GM13977 (cell line): ENCODE measurements around the gene ZFAND3.

Experiments used
- DNase-seq: peaks from one replicate; pipeline ENCODE4 v3.0.0; 2012; ENCODE audit warnings: low spot score
- in situ Hi-C: fragments of 300-500 bp; cut with MboI; formaldehyde crosslinking; loops from one replicate; pipeline ENCODE4 v1.12.0; 2022; ENCODE audit warnings: low sequenced_read_pairs, low pct_unique_long_range_greater_than_20kb, mixed read lengths, inconsistent platforms; ENCODE audit not compliant: unreplicated experiment
- TF ChIP-seq, protein P1 (sequence below): IDR thresholded peaks from 2 replicates; pipeline ENCODE4 v1.5.1; 2012; ENCODE audit warnings: mild to moderate bottlenecking, control low read depth; ENCODE audit not compliant: insufficient read depth; ENCODE audit errors: extremely low read depth, missing control alignments

Gene ZFAND3

DNA sequence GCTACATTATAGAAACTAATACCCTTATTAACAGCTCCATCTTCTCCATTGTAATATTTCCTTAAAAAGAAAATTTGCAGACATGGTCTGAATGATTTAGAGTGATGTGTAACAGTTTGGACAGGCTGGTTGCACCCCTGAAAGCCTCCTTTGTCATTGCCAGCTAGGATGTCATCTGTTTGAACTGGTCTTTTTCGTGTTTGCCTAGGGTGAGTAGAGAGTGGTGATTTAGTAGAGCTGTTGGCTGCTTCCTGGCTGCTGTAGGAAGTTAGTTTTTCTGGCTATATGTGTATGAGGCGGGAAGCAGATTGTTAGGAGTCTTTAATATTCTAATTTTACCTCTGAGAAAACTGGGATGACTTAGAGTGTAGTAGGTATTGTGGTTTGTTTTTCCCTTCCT is 101.1 kb downstream of the ZFAND3 start:
- TF ChIP-seq, protein P1, sequence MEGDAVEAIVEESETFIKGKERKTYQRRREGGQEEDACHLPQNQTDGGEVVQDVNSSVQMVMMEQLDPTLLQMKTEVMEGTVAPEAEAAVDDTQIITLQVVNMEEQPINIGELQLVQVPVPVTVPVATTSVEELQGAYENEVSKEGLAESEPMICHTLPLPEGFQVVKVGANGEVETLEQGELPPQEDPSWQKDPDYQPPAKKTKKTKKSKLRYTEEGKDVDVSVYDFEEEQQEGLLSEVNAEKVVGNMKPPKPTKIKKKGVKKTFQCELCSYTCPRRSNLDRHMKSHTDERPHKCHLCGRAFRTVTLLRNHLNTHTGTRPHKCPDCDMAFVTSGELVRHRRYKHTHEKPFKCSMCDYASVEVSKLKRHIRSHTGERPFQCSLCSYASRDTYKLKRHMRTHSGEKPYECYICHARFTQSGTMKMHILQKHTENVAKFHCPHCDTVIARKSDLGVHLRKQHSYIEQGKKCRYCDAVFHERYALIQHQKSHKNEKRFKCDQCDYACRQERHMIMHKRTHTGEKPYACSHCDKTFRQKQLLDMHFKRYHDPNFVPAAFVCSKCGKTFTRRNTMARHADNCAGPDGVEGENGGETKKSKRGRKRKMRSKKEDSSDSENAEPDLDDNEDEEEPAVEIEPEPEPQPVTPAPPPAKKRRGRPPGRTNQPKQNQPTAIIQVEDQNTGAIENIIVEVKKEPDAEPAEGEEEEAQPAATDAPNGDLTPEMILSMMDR = no peak
- no peak for DNase-seq
- in situ Hi-C loops = no loop called here

DNA sequence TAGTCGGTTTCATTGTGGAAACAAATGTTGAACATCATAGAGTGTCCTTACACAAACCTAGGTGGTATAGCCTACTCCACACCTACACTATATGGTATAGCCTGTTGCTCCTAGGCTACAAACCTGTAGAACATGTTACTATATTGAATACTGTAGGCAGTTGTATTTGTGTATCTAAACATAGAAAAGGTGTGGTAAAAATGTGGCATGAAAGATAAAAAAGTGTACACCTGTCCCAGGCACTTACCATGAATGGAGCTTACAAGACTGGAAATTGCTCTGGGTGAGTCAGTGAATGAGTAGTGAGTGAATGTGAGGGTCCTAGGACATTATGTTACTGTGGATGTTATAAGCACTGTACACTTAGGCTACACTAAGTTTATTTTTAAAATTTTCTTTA is 103.0 kb downstream of the ZFAND3 start:
- TF ChIP-seq, protein P1 = no peak
- in situ Hi-C loops = no loop called here
- no peak for DNase-seq

DNA sequence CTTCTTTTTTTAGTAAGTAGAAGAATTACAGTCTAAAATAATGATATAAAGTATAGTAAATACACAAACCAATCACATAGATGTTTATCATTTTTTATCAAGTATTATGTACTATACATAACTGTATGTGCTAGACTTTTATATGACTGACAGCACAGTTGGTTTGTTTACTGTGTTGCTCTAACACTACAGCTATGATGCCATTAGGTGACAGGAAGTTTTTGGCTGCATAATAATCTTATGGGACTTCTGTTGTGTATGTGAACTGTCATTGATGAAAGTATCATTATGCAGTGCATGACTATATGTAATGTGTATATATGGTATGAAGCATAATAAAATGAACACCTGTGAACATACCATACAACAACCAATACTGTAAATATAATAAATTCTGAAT is 104.0 kb downstream of the ZFAND3 start:
- TF ChIP-seq, protein P1 = no peak
- DNase-seq = no peak
- in situ Hi-C loops = no loop called here

DNA sequence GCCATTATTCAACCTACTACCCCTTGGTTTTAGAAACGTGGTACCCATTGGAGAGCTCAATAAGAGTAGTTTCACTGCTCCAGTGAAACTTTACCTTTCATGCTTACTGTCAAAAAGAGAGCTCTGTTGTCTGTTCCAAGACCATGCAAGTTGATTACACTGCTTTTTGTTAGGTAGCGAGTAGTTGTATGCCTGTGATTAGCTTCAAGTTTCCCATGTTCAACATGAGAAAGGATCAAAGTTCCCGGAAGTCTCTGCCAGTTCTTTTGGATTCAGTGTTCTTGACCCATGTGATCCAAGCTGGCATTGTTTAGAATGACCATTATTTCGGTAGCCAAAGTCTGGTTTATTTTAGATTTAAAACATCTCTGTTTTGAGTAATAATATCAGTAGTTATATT is 107.1 kb downstream of the ZFAND3 start:
- in situ Hi-C loops = no loop called here
- no peak for DNase-seq
- TF ChIP-seq, protein P1 = no peak

DNA sequence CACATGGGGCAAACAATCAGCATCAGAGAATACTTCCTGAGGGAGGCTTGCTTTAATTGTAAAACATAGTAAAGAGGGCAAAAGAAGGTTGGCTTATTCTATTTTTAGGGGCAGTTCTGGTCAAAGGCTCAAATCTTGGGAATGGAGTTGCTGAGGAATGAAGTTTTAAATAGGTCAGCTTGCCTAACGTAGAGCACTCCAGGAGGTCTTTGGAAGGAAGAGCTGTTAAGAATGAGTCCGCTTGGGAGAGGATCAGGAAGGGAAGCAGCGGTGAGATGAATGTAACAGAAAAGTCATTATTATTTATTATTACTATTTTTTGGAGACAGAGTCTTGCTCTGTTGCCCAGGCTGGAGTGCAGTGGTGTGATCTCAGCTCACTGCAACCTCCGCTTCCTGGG is 108.7 kb downstream of the ZFAND3 start:
- in situ Hi-C loops = no loop called here
- TF ChIP-seq, protein P1 = no peak
- no peak for DNase-seq

DNA sequence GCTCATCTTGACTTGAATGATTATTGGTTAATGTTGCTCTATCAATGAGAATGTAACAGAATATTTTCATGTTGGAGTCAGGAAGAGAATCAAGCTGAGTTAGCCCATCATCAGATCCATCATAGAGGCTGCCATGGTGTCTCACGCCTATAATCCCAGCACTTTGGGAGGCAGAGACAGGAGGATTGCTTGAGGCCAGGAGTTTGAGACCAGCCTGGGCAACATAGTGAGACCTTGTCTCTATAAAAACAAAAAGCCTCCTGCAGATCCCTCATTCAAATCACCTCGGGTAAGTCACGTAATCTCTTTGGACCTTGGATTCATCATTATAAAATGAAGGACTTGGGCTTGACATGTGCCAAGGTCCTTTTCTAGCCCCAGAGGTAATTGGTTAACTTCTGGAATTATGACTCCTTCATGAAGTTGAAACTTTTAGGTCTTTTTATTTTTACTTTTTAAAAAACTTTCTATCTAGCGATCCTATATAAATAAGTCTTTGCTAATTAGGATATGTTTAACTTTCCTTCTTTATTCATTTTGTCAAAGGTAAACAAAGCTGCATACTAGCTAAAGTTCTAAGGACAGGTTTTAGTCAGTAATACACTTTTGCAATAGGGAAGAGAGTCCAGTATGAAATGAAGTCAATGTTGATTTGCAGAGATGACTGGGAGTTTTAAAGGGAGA is 110.9 kb downstream of the ZFAND3 start:
- TF ChIP-seq, protein P1 = no peak
- in situ Hi-C loops = no loop called here
- no peak for DNase-seq
